ENCODE measurements around the gene GDI2. TPM values are rescaled to one million over a fixed set of nuclear protein-coding genes. Genes with fewer than 3 reads are reported as not detected.
A peak's percentile ranks its signal among the peaks of the same experiment; 100 is the strongest.

GDI2 gene
- total RNA-seq: 100 to 1,000 TPM; 243 to 266 TPM

DNA sequence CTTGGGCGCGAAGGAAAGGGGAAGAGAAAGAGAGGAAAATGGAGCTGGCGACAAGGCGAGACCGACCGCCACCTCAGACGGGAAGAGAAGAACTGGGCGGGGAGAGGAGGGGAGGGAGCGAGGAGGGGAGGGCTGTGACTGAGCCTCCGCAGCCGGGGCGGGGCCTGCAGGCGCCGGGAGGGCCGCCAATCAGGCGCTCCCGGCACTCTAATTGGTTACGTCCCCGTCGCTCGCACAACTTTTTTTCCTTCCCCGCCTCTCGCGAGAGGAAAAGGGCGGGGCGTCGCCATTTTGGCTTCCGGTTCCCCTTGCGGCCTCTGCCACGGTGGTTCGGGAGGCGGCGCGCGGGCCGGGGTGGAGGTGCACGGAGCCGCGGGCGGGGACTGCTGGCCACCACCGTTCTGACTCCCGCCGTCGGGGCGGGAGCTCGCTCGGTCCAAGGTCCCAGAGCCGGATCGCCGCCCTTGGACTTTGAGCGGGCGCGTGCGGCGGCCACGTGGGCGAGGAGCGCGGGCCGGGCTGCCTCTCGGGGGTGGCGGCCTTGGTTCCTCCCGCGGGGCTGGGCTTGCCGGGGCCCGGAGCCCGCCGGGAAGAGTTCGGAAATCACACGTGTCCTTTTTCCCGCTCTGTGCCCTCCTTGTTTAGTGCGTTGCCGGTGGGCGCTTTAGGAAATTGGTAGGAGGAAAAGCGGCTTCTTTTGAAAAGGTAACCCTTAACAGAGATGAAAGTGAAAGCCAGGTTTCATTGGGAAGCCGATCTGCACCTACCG lies at the start of gene GDI2:
Gene GDI2 (minus strand): TSS at position 94 of the 769 bp plus-strand sequence. CDS start 176 bp downstream, outside the sequence.
- Histone ChIP-seq H3K4me3 (peak within 1 kb of the TSS; percentile 78), H3K9me3 (no peaks in the 10 kb centered on the region), H3K27me3 (no peaks in the 10 kb centered on the region), H3K4me1 (no peaks in the 10 kb centered on the region), H3K27ac (peak within 1 kb of the TSS; percentile 98), H3K9ac (ENCODE audit: low read depth in 2 of 2, low read length in 2 of 2) (peak within 1 kb of the TSS; percentile 85 to 100), H3K36me3 (no peaks in the 10 kb centered on the region)
- TF ChIP-seq, protein P1, sequence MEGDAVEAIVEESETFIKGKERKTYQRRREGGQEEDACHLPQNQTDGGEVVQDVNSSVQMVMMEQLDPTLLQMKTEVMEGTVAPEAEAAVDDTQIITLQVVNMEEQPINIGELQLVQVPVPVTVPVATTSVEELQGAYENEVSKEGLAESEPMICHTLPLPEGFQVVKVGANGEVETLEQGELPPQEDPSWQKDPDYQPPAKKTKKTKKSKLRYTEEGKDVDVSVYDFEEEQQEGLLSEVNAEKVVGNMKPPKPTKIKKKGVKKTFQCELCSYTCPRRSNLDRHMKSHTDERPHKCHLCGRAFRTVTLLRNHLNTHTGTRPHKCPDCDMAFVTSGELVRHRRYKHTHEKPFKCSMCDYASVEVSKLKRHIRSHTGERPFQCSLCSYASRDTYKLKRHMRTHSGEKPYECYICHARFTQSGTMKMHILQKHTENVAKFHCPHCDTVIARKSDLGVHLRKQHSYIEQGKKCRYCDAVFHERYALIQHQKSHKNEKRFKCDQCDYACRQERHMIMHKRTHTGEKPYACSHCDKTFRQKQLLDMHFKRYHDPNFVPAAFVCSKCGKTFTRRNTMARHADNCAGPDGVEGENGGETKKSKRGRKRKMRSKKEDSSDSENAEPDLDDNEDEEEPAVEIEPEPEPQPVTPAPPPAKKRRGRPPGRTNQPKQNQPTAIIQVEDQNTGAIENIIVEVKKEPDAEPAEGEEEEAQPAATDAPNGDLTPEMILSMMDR (IDR thresholded peaks at IDR 0.05): no peak
- peak; percentile 98 for DNase-seq
- intact Hi-C loops (cut with DNase I): loop anchor here (10.0 kb wide), 1 partner anchor 61 kb away; no protein-coding TSS in a partner anchor

DNA sequence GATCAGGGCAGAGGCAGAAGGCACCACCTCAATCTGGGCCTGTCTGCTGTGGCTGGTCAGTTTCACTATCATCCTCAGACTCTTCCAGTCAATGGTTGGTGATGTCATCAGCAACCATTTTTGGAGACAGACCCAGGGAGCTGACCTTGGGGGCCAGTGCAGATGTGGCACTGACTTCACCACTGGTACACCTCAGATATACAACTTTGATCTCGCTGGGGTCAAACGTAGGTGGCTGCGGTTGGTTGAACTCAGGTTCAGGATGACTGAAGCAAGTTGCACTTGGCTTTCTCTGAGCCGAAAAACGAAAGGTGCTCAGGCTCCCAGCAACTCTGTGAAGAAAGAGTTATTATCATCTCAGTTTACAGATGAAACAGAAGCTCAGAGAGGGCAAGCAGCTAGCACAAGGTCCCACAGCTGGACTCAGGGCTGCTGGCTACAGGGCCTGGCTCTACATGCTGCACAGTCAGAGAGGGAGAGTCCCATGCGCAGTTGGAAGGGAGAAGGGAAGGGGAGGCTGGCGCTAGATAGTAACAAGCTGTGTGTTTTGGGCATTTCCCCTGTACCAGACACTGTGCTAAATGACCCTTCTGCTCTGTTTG lies 49.2 kb upstream of the GDI2 start:
- Histone ChIP-seq H3K4me1 (no peaks in the 10 kb centered on the region), H3K9ac (ENCODE audit: low read depth in 2 of 2, low read length in 2 of 2) (no peak overlapping the region), H3K27me3 (no peaks in the 10 kb centered on the region), H3K27ac (no peak overlapping the region), H3K9me3 (no peaks in the 10 kb centered on the region), H3K4me3 (no peak overlapping the region), H3K36me3 (no peaks in the 10 kb centered on the region)
- intact Hi-C loops (cut with DNase I): no loop called here
- DNase-seq: no peak
- TF ChIP-seq, protein P1 (IDR thresholded peaks at IDR 0.05): no peak

DNA sequence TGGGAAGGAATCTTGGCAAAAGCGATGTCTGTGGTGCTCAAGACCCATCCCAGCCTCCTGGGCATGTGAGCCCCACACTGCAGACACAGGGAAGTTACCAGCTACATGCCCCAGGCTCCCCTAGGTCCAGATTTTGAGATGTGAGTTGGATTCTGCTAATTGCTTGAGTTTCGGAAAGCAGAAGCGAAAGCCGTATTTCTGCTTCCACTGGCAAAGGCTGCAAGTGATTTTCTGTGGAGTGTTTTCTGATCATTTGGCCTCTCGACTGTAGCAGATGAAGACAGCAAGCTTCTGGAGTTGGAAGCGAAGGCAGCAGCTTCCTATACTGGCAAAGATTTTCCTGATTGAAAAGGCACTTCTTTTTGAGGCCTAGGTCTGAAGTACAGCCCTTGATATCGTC lies 46.8 kb upstream of the GDI2 start:
- no peak overlapping the region for H3K4me3 ChIP-seq
- no peak overlapping the region for H3K27ac ChIP-seq
- H3K27me3 ChIP-seq: no peaks in the 10 kb centered on the region
- intact Hi-C loops (cut with DNase I): no loop called here
- no peaks in the 10 kb centered on the region for H3K9me3 ChIP-seq
- no peaks in the 10 kb centered on the region for H3K36me3 ChIP-seq
- no peak overlapping the region for H3K9ac ChIP-seq (ENCODE audit: low read depth in 2 of 2, low read length in 2 of 2)
- H3K4me1 ChIP-seq: no peaks in the 10 kb centered on the region
- DNase-seq: no peak
- TF ChIP-seq, protein P1 (IDR thresholded peaks at IDR 0.05): no peak

DNA sequence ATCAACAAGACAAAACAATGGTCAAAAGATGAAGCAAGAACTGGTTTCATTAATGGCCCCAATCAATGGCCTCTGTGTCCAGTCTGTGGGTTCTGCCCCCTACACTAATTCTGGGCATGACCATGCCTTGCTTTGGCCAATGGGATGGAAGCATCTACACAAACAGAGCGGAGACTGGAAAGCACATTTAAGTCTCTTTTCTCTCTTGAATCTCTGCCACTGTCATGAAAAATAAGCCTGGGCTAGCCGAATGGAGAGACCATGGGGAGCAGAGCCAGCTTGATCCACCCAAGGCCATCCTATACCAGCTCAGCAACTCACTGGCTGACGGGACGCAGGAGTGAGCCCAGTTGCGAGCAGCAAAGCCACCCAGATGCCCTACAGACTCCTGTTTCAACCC lies 45.6 kb upstream of the GDI2 start:
- Histone ChIP-seq H3K4me3 (no peak overlapping the region), H3K9me3 (no peaks in the 10 kb centered on the region), H3K9ac (ENCODE audit: low read depth in 2 of 2, low read length in 2 of 2) (no peak overlapping the region), H3K27ac (no peak overlapping the region), H3K27me3 (no peaks in the 10 kb centered on the region), H3K36me3 (no peaks in the 10 kb centered on the region), H3K4me1 (no peaks in the 10 kb centered on the region)
- intact Hi-C loops (cut with DNase I): no loop called here
- DNase-seq: no peak
- TF ChIP-seq, protein P1 (IDR thresholded peaks at IDR 0.05): no peak

DNA sequence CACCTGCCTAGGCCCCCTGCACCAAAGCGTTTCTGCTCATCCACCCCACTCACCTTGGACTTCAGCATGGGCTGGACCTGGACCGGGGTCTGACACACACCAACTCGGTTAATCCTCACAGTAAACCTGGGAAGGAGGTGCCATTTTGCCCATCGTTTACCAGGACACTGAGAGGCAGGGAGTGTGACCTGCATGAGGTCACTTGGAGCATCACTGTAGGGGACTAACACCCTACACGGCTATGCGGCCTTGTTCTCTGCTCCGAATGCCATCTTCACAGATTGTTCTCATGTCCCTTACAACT lies 43.4 kb upstream of the GDI2 start:
- no peak overlapping the region for H3K27ac ChIP-seq
- intact Hi-C loops (cut with DNase I): no loop called here
- H3K27me3 ChIP-seq: no peaks in the 10 kb centered on the region
- no peak for DNase-seq
- no peak overlapping the region for H3K9ac ChIP-seq (ENCODE audit: low read depth in 2 of 2, low read length in 2 of 2)
- H3K36me3 ChIP-seq: no peaks in the 10 kb centered on the region
- H3K4me3 ChIP-seq: no peak overlapping the region
- TF ChIP-seq, protein P1 (IDR thresholded peaks at IDR 0.05): no peak
- H3K4me1 ChIP-seq: no peaks in the 10 kb centered on the region
- no peaks in the 10 kb centered on the region for H3K9me3 ChIP-seq
